ENCODE measurements around the gene CTDSPL.

The CTDSPL gene

DNA sequence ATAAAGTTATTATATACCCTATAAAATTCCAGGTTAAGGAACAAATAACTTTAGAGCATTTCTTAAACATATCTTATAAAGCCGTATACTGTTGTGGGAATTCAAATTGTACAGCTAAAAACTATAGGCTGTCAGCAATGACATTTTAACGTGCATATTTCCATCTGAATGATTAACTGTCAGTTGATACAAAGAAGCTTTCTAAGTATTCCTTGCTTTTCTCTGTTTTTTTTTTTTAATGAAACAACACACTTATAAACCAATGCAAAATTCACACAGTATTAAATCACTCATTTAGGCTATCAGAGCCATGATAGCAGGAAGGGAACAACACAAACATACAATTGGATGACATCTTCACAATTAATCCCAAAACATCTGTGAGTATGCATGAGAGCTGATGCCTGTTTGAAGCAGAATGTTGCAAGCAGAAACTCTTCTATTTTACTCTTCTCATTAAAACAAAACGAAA is 61.9 kb downstream of the CTDSPL start:
- no peak overlapping the region for H3K4me2 ChIP-seq (ENCODE audit: insufficient read depth, low read length, poor library complexity, severe bottlenecking)
- WGBS, 2 donors (ENCODE audit: extremely low coverage in 2 of 2, insufficient read length in 2 of 2, insufficient replicate concordance in 1 of 2): no CpG with 5 or more reads among the region's 3 CpGs

DNA sequence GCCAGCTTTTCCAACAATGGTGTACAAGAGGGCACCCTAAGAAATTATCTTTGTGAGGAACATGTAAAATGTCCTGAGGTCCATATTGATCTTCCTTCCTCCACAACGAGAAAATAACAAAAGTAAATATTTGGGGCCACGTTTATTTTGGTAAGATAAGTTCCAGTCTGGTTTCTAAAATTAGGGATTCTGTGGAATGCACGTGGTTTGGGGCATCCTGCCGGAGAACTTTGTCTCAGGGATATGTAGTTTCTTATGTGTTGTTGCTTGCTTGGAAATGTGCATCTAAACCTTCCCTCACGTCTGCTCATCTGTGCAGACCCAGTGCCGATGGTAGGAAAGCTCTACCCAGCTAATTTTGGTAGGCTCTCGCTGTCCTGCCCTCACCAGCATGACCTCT is 62.8 kb downstream of the CTDSPL start:
- H3K4ac ChIP-seq (ENCODE audit: low read length): no peak overlapping the region
- no peak overlapping the region for H2BK15ac ChIP-seq (ENCODE audit: low read length)
- peaks cover 0 to 2% (median 0%) of the 10 kb centered on the region in 3 experiments for H3K27me3 ChIP-seq (ENCODE audit: control insufficient read depth in 3 of 3, insufficient read depth in 3 of 3, low read depth in 1 of 3, low read length in 3 of 3)
- H3K14ac ChIP-seq (ENCODE audit: low read length): no peak overlapping the region
- no peak overlapping the region for H3K27ac ChIP-seq (replicated peaks; ENCODE audit: low read length)
- H3K36me3 ChIP-seq (replicated peaks in 1 of 2; ENCODE audit: control insufficient read depth in 2 of 2, insufficient read depth in 2 of 2, low read length in 2 of 2): peaks cover 0 to 2% of the 10 kb centered on the region in 2 donors
- no peak overlapping the region for H4K8ac ChIP-seq (ENCODE audit: low read depth, low read length)
- WGBS, 2 donors (ENCODE audit: extremely low coverage in 2 of 2, insufficient read length in 2 of 2, insufficient replicate concordance in 1 of 2): no CpG with 5 or more reads among the region's 7 CpGs
- no peak for DNase-seq (ENCODE audit: low spot score)
- no peak overlapping the region for H3K23ac ChIP-seq (ENCODE audit: low read depth, low read length, poor library complexity)
- no peak overlapping the region for H2AK5ac ChIP-seq (ENCODE audit: low read depth, low read length)
- H4K91ac ChIP-seq (ENCODE audit: low read depth, low read length, poor library complexity): no peak overlapping the region
- no peak overlapping the region for H3K9ac ChIP-seq (ENCODE audit: low read depth, low read length, poor library complexity)
- H2AFZ ChIP-seq (ENCODE audit: low read length): no peak overlapping the region
- H3K79me1 ChIP-seq (ENCODE audit: low read depth, low read length): peaks cover 2% of the 10 kb centered on the region
- H2BK12ac ChIP-seq (ENCODE audit: low read length): no peak overlapping the region
- H3K18ac ChIP-seq (ENCODE audit: low read length): peak overlapping the region; percentile 22
- no peak overlapping the region for H2BK5ac ChIP-seq (ENCODE audit: low read length)
- H3K9me3 ChIP-seq (replicated peaks in 1 of 2; ENCODE audit: control insufficient read depth in 2 of 2, insufficient read depth in 1 of 2, low read depth in 1 of 2, low read length in 2 of 2): peaks cover 0 to 14% of the 10 kb centered on the region in 2 donors
- no peak overlapping the region for H3K4me2 ChIP-seq (ENCODE audit: insufficient read depth, low read length, poor library complexity, severe bottlenecking)
- H3K4me3 ChIP-seq (ENCODE audit: low read length in 2 of 2): no peak overlapping the region
- peaks cover 2 to 21% of the 10 kb centered on the region in 2 donors for H3K4me1 ChIP-seq (ENCODE audit: control insufficient read depth in 2 of 2, insufficient read depth in 1 of 2, low read depth in 1 of 2, low read length in 2 of 2)
- no peak overlapping the region for H2BK120ac ChIP-seq (ENCODE audit: low read depth, low read length)

More for the DNA sequence above, 61.9 kb downstream of the CTDSPL start:
- no peak overlapping the region for H4K8ac ChIP-seq (ENCODE audit: low read depth, low read length)
- no peak overlapping the region for H3K18ac ChIP-seq (ENCODE audit: low read length)
- H3K79me1 ChIP-seq (ENCODE audit: low read depth, low read length): no peaks in the 10 kb centered on the region
- H3K4me1 ChIP-seq (ENCODE audit: control insufficient read depth in 2 of 2, insufficient read depth in 1 of 2, low read depth in 1 of 2, low read length in 2 of 2): peaks cover 2 to 21% of the 10 kb centered on the region in 2 donors
- H3K27me3 ChIP-seq (ENCODE audit: control insufficient read depth in 3 of 3, insufficient read depth in 3 of 3, low read depth in 1 of 3, low read length in 3 of 3): peaks cover 0 to 2% (median 0%) of the 10 kb centered on the region in 3 experiments
- no peak overlapping the region for H2BK12ac ChIP-seq (ENCODE audit: low read length)
- H2BK5ac ChIP-seq (ENCODE audit: low read length): no peak overlapping the region
- H2AFZ ChIP-seq (ENCODE audit: low read length): no peak overlapping the region
- H3K36me3 ChIP-seq (replicated peaks in 1 of 2; ENCODE audit: control insufficient read depth in 2 of 2, insufficient read depth in 2 of 2, low read length in 2 of 2): peaks cover 0 to 2% of the 10 kb centered on the region in 2 donors
- H3K23ac ChIP-seq (ENCODE audit: low read depth, low read length, poor library complexity): no peak overlapping the region
- no peak overlapping the region for H3K14ac ChIP-seq (ENCODE audit: low read length)
- no peak overlapping the region for H4K91ac ChIP-seq (ENCODE audit: low read depth, low read length, poor library complexity)
- no peak overlapping the region for H3K27ac ChIP-seq (replicated peaks; ENCODE audit: low read length)
- H3K9ac ChIP-seq (ENCODE audit: low read depth, low read length, poor library complexity): no peak overlapping the region
- peaks cover 0 to 6% of the 10 kb centered on the region in 2 donors for H3K9me3 ChIP-seq (replicated peaks in 1 of 2; ENCODE audit: control insufficient read depth in 2 of 2, insufficient read depth in 1 of 2, low read depth in 1 of 2, low read length in 2 of 2)
- DNase-seq (ENCODE audit: low spot score): no peak
- no peak overlapping the region for H2BK15ac ChIP-seq (ENCODE audit: low read length)
- H3K4me3 ChIP-seq (ENCODE audit: low read length in 2 of 2): no peak overlapping the region
- no peak overlapping the region for H3K4ac ChIP-seq (ENCODE audit: low read length)
- no peak overlapping the region for H2AK5ac ChIP-seq (ENCODE audit: low read depth, low read length)
- no peak overlapping the region for H2BK120ac ChIP-seq (ENCODE audit: low read depth, low read length)

DNA sequence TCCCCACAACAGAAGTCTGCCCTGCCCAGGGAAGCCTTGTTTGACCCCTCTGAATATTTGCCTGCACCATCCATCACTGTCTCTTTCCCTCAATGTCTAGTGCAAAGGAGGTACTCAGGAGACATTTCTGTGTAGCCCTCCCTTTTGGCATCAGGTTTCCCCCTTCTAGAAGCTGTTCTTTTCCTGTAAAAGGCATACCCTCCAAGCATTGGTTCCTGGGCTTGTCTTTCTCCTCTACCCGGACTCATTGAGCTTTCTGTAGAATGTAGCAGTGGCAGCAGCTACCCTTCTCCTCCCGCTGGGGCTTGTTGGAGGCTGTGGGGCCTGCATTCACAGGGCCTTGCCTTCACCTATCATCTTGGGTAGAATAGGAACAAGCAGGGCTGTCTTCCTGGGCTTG is 63.5 kb downstream of the CTDSPL start:
- no CpG with 5 or more reads among the region's 2 CpGs for WGBS, 2 donors (ENCODE audit: extremely low coverage in 2 of 2, insufficient read length in 2 of 2, insufficient replicate concordance in 1 of 2)
- Histone ChIP-seq H3K9ac (ENCODE audit: low read depth, low read length, poor library complexity) (no peak overlapping the region), H3K36me3 (replicated peaks in 1 of 2; ENCODE audit: control insufficient read depth in 2 of 2, insufficient read depth in 2 of 2, low read length in 2 of 2) (peaks cover 0 to 2% of the 10 kb centered on the region in 2 donors)

DNA sequence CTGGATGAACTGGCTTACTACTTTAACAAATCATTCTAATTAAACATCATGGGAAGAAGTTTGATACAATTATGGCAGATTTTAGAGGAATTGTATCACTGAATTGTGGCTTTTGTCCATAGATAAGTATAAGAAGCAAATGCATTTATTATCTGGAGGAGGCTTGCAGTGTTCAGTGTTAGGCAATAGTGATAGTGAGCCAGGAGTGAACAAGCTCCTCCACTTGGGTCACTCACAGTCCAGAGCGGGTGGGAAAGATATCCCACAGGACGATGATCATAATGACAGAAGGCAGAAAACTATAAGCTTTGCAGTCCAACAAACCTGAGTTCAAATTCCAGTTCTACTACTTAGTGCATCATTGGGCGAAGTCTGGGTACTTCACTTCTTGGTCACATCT is 64.9 kb downstream of the CTDSPL start:
- no peak overlapping the region for H2BK120ac ChIP-seq (ENCODE audit: low read depth, low read length)
- H3K14ac ChIP-seq (ENCODE audit: low read length): no peak overlapping the region
- H3K79me1 ChIP-seq (ENCODE audit: low read depth, low read length): peaks cover 4% of the 10 kb centered on the region
- peaks cover 0 to 20% of the 10 kb centered on the region in 2 donors for H3K9me3 ChIP-seq (replicated peaks in 1 of 2; ENCODE audit: control insufficient read depth in 2 of 2, insufficient read depth in 1 of 2, low read depth in 1 of 2, low read length in 2 of 2)
- DNase-seq (ENCODE audit: low spot score): no peak
- no peak overlapping the region for H4K91ac ChIP-seq (ENCODE audit: low read depth, low read length, poor library complexity)
- H3K4me3 ChIP-seq (ENCODE audit: low read length in 2 of 2): no peak overlapping the region
- no peak overlapping the region for H3K27ac ChIP-seq (replicated peaks; ENCODE audit: low read length)
- H2AK5ac ChIP-seq (ENCODE audit: low read depth, low read length): no peak overlapping the region
- no peak overlapping the region for H3K9ac ChIP-seq (ENCODE audit: low read depth, low read length, poor library complexity)
- peaks cover 0 to under 1% of the 10 kb centered on the region in 2 donors for H3K36me3 ChIP-seq (replicated peaks in 1 of 2; ENCODE audit: control insufficient read depth in 2 of 2, insufficient read depth in 2 of 2, low read length in 2 of 2)
- no peak overlapping the region for H2AFZ ChIP-seq (ENCODE audit: low read length)
- WGBS, 2 donors (ENCODE audit: extremely low coverage in 2 of 2, insufficient read length in 2 of 2, insufficient replicate concordance in 1 of 2): no CpG with 5 or more reads among the region's 3 CpGs
- no peak overlapping the region for H2BK5ac ChIP-seq (ENCODE audit: low read length)
- H3K4me1 ChIP-seq (ENCODE audit: control insufficient read depth in 2 of 2, insufficient read depth in 1 of 2, low read depth in 1 of 2, low read length in 2 of 2): peaks cover 2 to 16% of the 10 kb centered on the region in 2 donors
- H3K18ac ChIP-seq (ENCODE audit: low read length): no peak overlapping the region
- peaks cover 0 to 2% (median 0%) of the 10 kb centered on the region in 3 experiments for H3K27me3 ChIP-seq (ENCODE audit: control insufficient read depth in 3 of 3, insufficient read depth in 3 of 3, low read depth in 1 of 3, low read length in 3 of 3)
- H3K4ac ChIP-seq (ENCODE audit: low read length): no peak overlapping the region
- H2BK15ac ChIP-seq (ENCODE audit: low read length): no peak overlapping the region
- H4K8ac ChIP-seq (ENCODE audit: low read depth, low read length): no peak overlapping the region
- no peak overlapping the region for H2BK12ac ChIP-seq (ENCODE audit: low read length)
- no peak overlapping the region for H3K23ac ChIP-seq (ENCODE audit: low read depth, low read length, poor library complexity)
- H3K4me2 ChIP-seq (ENCODE audit: insufficient read depth, low read length, poor library complexity, severe bottlenecking): no peak overlapping the region

More for the DNA sequence above, 63.5 kb downstream of the CTDSPL start:
- no peak overlapping the region for H2BK5ac ChIP-seq (ENCODE audit: low read length)
- H4K91ac ChIP-seq (ENCODE audit: low read depth, low read length, poor library complexity): no peak overlapping the region
- H3K4me2 ChIP-seq (ENCODE audit: insufficient read depth, low read length, poor library complexity, severe bottlenecking): no peak overlapping the region
- no peak overlapping the region for H2BK12ac ChIP-seq (ENCODE audit: low read length)
- no peak overlapping the region for H3K27ac ChIP-seq (replicated peaks; ENCODE audit: low read length)
- DNase-seq (ENCODE audit: low spot score): no peak
- no peak overlapping the region for H3K4me3 ChIP-seq (ENCODE audit: low read length in 2 of 2)
- H3K27me3 ChIP-seq (ENCODE audit: control insufficient read depth in 3 of 3, insufficient read depth in 3 of 3, low read depth in 1 of 3, low read length in 3 of 3): peaks cover 0 to 2% (median 0%) of the 10 kb centered on the region in 3 experiments
- no peak overlapping the region for H2BK15ac ChIP-seq (ENCODE audit: low read length)
- no peak overlapping the region for H2BK120ac ChIP-seq (ENCODE audit: low read depth, low read length)
- no peak overlapping the region for H4K8ac ChIP-seq (ENCODE audit: low read depth, low read length)
- H3K14ac ChIP-seq (ENCODE audit: low read length): no peak overlapping the region
- H3K4me1 ChIP-seq (ENCODE audit: control insufficient read depth in 2 of 2, insufficient read depth in 1 of 2, low read depth in 1 of 2, low read length in 2 of 2): peaks cover 2 to 16% of the 10 kb centered on the region in 2 donors
- peaks cover 4% of the 10 kb centered on the region for H3K79me1 ChIP-seq (ENCODE audit: low read depth, low read length)
- no peak overlapping the region for H3K18ac ChIP-seq (ENCODE audit: low read length)
- H2AK5ac ChIP-seq (ENCODE audit: low read depth, low read length): no peak overlapping the region
- H2AFZ ChIP-seq (ENCODE audit: low read length): no peak overlapping the region
- no peak overlapping the region for H3K23ac ChIP-seq (ENCODE audit: low read depth, low read length, poor library complexity)
- no peak overlapping the region for H3K4ac ChIP-seq (ENCODE audit: low read length)
- peaks cover 0 to 17% of the 10 kb centered on the region in 2 donors for H3K9me3 ChIP-seq (replicated peaks in 1 of 2; ENCODE audit: control insufficient read depth in 2 of 2, insufficient read depth in 1 of 2, low read depth in 1 of 2, low read length in 2 of 2)

Data from neuronal stem cell (in vitro differentiated cells).